Adrenal gland (tissue), 5 donors: ENCODE measurements around the gene COL23A1.

Experiments
- CTCF ChIP-seq, 6 experiments: fragments of 450-650 bp in 4 of 6; fragments of 200-600 bp in 2 of 6; sonication (generic) in 1 of 6; IDR thresholded peaks; 1 replicate in 5 of 6; 2 replicates in 1 of 6; pipeline versions ENCODE4 v1.5.1 to v1.8.0; 2016 to 2021; ENCODE audit warnings: antibody characterized with exemption in 6 of 6, mild to moderate bottlenecking in 2 of 6, moderate library complexity in 1 of 6
- POLR2A ChIP-seq, 2 donors: fragments of 450-650 bp; IDR thresholded peaks; one replicate each; pipeline ENCODE4 v1.6.1; 2017; ENCODE audit warnings: antibody characterized with exemption in 2 of 2, mild to moderate bottlenecking in 2 of 2, moderate library complexity in 1 of 2
- donor health status: DM: no; HTN: no; CAD: no.

- TF ChIP-seq CTCF (IDR thresholded peaks at IDR 0.05) (no peak), POLR2A (IDR thresholded peaks at IDR 0.05) (no peak)
Observed at GRCh38 chr5:178257650-178258049, 332.5 kb downstream of the COL23A1 start.
